Loucy (cell line): ENCODE results near the gene KLK15.
A peak's percentile ranks its signal among the peaks of the same experiment; 100 is the strongest.

Source experiments
- H2AFZ ChIP-seq: fragments of 200-600 bp; sonication (generic); 2 replicates; pipeline ENCODE4 v1.6.0; 2016; ENCODE audit warnings: antibody characterized with exemption, mild to moderate bottlenecking, low read length, moderate library complexity
- H3F3A ChIP-seq: fragments of 200-600 bp; 2 replicates; pipeline ENCODE4 v1.6.0; 2016; ENCODE audit warnings: antibody characterized with exemption, low read depth, mild to moderate bottlenecking
- H3K27me3 ChIP-seq: fragments of 200-600 bp; sonication (generic); 2 replicates; pipeline ENCODE4 v1.6.1; 2014; ENCODE audit warnings: low read length, mild to moderate bottlenecking; ENCODE audit not compliant: insufficient read depth, poor library complexity, severe bottlenecking
- H3K36me3 ChIP-seq: fragments of 200-600 bp; sonication (generic); 2 replicates; pipeline ENCODE4 v1.6.1; 2016; ENCODE audit warnings: low read length; ENCODE audit not compliant: insufficient read depth
- H3K4me1 ChIP-seq: fragments of 200-600 bp; sonication (generic); 2 replicates; pipeline ENCODE4 v1.5.1; 2014; ENCODE audit warnings: low read length, mild to moderate bottlenecking; ENCODE audit not compliant: insufficient read depth, poor library complexity, severe bottlenecking
- H3K4me2 ChIP-seq: fragments of 200-600 bp; sonication (generic); 2 replicates; pipeline ENCODE4 v1.6.0; 2014; ENCODE audit warnings: antibody characterized with exemption, low read length, low read depth, mild to moderate bottlenecking; ENCODE audit not compliant: poor library complexity, severe bottlenecking
- H3K4me3 ChIP-seq: fragments of 200-600 bp; sonication (generic); 2 replicates; pipeline ENCODE4 v1.5.1; 2014; ENCODE audit warnings: low read length, mild to moderate bottlenecking, mixed read lengths; ENCODE audit not compliant: poor library complexity, severe bottlenecking
- H3K79me2 ChIP-seq: fragments of 200-600 bp; sonication (generic); 2 replicates; pipeline ENCODE4 v1.6.1; 2014; ENCODE audit warnings: low read length; ENCODE audit not compliant: insufficient read depth
- H3K9ac ChIP-seq: fragments of 200-600 bp; sonication (generic); 2 replicates; pipeline ENCODE4 v1.6.0; 2014; ENCODE audit warnings: mild to moderate bottlenecking, low read depth, low read length, moderate library complexity; ENCODE audit not compliant: poor library complexity, severe bottlenecking
- H3K9me2 ChIP-seq: fragments of 200-600 bp; sonication (generic); replicated peaks from 2 replicates; pipeline ENCODE4 v1.6.1; 2016; ENCODE audit warnings: low read depth, low read length, mixed read lengths
- H3K9me3 ChIP-seq: fragments of 200-600 bp; sonication (generic); 2 replicates; pipeline ENCODE4 v1.6.1; 2014; ENCODE audit warnings: mild to moderate bottlenecking, antibody characterized with exemption, low read length, low read depth; ENCODE audit not compliant: insufficient read depth
- H4K20me1 ChIP-seq: fragments of 200-600 bp; sonication (generic); 2 replicates; pipeline ENCODE4 v1.6.0; 2014; ENCODE audit warnings: antibody characterized with exemption, low read length, mild to moderate bottlenecking; ENCODE audit not compliant: insufficient read depth, poor library complexity, severe bottlenecking
- EZH2phosphoT487 ChIP-seq: fragments of 200-600 bp; IDR thresholded peaks from 2 replicates; pipeline ENCODE4 v1.6.1; 2018; ENCODE audit warnings: antibody characterized with exemption, mild to moderate bottlenecking, moderate library complexity, borderline replicate concordance
- TF ChIP-seq, protein P1 (sequence below): fragments of 200-600 bp; sonication (generic); conservative IDR thresholded peaks from 2 replicates; pipeline ENCODE4 v1.5.1; 2014; ENCODE audit warnings: mild to moderate bottlenecking, antibody characterized with exemption, low read length

The KLK15 gene

DNA sequence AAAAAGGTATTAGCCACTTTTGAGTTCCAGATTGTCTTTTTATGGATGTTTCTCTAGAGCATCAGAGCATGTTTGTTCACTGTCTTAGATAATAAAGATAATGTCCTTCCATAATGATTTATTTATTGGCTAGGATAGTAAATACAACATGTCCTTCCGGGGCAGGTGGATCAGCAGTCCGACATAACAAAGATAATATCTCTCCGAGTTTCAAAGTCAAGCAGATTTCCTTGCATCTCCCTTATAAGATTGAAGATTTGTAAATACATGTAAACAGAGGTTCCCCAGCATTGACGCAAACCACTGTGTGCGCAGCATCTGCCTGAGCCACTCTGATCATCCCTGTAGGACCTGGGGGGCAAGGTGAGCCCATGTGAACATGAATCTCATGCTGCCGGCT, 8.8 kb upstream of the KLK15 start:
- H3K36me3 ChIP-seq, result no peaks in the 10 kb centered on the region
- H4K20me1 ChIP-seq, result no peaks in the 10 kb centered on the region
- TF ChIP-seq EZH2phosphoT487, result no peak
- TF ChIP-seq, protein P1, sequence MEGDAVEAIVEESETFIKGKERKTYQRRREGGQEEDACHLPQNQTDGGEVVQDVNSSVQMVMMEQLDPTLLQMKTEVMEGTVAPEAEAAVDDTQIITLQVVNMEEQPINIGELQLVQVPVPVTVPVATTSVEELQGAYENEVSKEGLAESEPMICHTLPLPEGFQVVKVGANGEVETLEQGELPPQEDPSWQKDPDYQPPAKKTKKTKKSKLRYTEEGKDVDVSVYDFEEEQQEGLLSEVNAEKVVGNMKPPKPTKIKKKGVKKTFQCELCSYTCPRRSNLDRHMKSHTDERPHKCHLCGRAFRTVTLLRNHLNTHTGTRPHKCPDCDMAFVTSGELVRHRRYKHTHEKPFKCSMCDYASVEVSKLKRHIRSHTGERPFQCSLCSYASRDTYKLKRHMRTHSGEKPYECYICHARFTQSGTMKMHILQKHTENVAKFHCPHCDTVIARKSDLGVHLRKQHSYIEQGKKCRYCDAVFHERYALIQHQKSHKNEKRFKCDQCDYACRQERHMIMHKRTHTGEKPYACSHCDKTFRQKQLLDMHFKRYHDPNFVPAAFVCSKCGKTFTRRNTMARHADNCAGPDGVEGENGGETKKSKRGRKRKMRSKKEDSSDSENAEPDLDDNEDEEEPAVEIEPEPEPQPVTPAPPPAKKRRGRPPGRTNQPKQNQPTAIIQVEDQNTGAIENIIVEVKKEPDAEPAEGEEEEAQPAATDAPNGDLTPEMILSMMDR, result no peak
- H3K4me1 ChIP-seq, result no peaks in the 10 kb centered on the region
- H3K9me2 ChIP-seq, result no peaks in the 10 kb centered on the region
- no peaks in the 10 kb centered on the region for H3K27me3 ChIP-seq
- no peak overlapping the region for H3K4me3 ChIP-seq
- H3K79me2 ChIP-seq, result no peaks in the 10 kb centered on the region
- H2AFZ ChIP-seq, result no peak overlapping the region
- H3K4me2 ChIP-seq, result no peak overlapping the region
- H3F3A ChIP-seq, result no peaks in the 10 kb centered on the region
- no peak overlapping the region for H3K9ac ChIP-seq
- H3K9me3 ChIP-seq, result no peaks in the 10 kb centered on the region

- H3K36me3 ChIP-seq, result no peaks in the 10 kb centered on the region
- no peaks in the 10 kb centered on the region for H3K4me1 ChIP-seq
- no peaks in the 10 kb centered on the region for H3K9me3 ChIP-seq
- no peaks in the 10 kb centered on the region for H3K27me3 ChIP-seq
- no peak overlapping the region for H3K4me3 ChIP-seq
- H2AFZ ChIP-seq, result no peak overlapping the region
- H3K9me2 ChIP-seq, result no peaks in the 10 kb centered on the region
- TF ChIP-seq, protein P1, result no peak
- TF ChIP-seq EZH2phosphoT487, result no peak
- no peaks in the 10 kb centered on the region for H4K20me1 ChIP-seq
- H3K79me2 ChIP-seq, result no peaks in the 10 kb centered on the region
- no peaks in the 10 kb centered on the region for H3F3A ChIP-seq
- H3K9ac ChIP-seq, result no peak overlapping the region
- no peak overlapping the region for H3K4me2 ChIP-seq
Measured at GRCh38 chr19:50839712-50840655, 6.6 kb upstream of the KLK15 start.

DNA sequence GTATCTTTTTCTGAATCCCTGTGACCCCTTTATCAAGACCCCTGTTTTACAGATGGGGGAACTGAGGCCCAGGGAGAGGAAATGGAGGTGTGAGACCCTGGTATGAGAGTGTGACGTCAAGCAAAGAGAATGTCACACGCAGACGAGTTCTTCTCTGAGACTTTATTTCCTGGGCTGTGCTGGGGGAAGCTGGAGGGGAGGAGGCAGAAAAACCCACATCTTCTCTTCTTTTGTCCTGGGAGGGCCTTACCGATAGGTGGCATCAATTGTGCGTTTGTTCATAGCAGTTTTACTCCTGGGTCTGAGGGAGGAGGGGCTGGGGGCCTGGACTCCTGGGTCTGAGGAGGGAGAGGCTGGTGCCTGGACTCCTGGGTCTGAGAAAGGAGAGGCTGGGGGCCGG, 4.9 kb upstream of the KLK15 start:
- Histone ChIP-seq H3K79me2 (no peaks in the 10 kb centered on the region), H3K4me1 (no peaks in the 10 kb centered on the region), H3K9me3 (no peaks in the 10 kb centered on the region), H3K9ac (no peak overlapping the region), H3K4me3 (no peak overlapping the region), H4K20me1 (no peaks in the 10 kb centered on the region), H2AFZ (no peak overlapping the region), H3K27me3 (no peaks in the 10 kb centered on the region), H3K4me2 (no peak overlapping the region), H3K36me3 (no peaks in the 10 kb centered on the region), H3F3A (no peaks in the 10 kb centered on the region), H3K9me2 (no peaks in the 10 kb centered on the region)
- TF ChIP-seq, protein P1, result peak; percentile 35; the same call in 1 of the 2 replicates
- TF ChIP-seq EZH2phosphoT487, result no peak
